ENCODE results near the gene DMRTA1. TPM values are rescaled to one million over a fixed set of nuclear protein-coding genes. Genes with fewer than 3 reads are reported as not detected.
"Not testable (repeated sequence)": the region's sequence is repeated elsewhere in the genome, so short reads cannot be mapped to it uniquely, and the experiment has no call there.

Gene DMRTA1
- total RNA-seq, 1 donor from 2014 or later = 1.2 TPM

DNA sequence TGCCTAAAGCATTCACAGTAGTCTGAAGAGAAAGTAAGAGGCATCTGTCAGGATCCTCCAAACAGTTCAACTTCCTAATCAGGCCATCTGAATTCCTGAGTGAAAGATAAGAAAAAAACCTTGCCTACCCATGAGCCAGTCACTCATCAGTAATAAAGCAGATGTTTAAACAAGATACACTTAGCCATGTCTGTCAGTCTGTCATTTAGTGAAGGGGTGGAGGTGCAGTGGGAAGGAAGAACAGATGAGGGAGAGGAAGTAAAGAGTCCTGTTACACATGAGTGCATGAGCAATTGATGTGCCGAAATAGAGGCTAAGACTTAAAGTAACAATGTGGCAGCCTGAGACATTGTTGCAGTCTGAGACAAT lies 29.9 kb upstream of the DMRTA1 start:
- TF ChIP-seq, protein P1, sequence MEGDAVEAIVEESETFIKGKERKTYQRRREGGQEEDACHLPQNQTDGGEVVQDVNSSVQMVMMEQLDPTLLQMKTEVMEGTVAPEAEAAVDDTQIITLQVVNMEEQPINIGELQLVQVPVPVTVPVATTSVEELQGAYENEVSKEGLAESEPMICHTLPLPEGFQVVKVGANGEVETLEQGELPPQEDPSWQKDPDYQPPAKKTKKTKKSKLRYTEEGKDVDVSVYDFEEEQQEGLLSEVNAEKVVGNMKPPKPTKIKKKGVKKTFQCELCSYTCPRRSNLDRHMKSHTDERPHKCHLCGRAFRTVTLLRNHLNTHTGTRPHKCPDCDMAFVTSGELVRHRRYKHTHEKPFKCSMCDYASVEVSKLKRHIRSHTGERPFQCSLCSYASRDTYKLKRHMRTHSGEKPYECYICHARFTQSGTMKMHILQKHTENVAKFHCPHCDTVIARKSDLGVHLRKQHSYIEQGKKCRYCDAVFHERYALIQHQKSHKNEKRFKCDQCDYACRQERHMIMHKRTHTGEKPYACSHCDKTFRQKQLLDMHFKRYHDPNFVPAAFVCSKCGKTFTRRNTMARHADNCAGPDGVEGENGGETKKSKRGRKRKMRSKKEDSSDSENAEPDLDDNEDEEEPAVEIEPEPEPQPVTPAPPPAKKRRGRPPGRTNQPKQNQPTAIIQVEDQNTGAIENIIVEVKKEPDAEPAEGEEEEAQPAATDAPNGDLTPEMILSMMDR (conservative IDR thresholded peaks at IDR 0.05) = no peak
- Mint-ChIP-seq H3K36me3 (no peaks in the 10 kb centered on the region), H3K4me1 (ENCODE audit: unreplicated experiment) (no peaks in the 10 kb centered on the region), H3K27ac (no peak overlapping the region), H3K27me3 (peaks cover 4% of the 10 kb centered on the region), H3K9me3 (no peaks in the 10 kb centered on the region), H3K4me3 (no peak overlapping the region)
- no peak for DNase-seq (ENCODE audit: extremely low spot score, unreplicated experiment)

DNA sequence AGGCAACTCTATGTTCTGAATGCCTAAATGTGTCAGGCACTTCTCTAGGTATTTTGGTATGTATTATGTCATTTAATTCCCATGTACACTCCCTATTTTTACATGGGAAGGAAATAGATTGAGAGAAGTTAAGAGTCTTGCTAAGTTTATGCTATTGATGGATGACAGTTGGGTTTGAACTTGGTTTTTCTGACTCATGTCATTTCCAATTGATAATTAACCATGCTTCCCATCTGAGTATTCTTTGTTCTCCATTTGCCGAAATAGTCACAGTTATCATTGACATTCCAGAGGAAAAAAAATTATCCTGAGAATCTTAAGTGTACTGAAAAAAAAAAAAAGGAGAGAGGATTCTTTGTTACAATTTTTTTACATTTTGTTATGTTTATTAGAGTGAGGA lies 23.1 kb upstream of the DMRTA1 start:
- no peak overlapping the region for H3K27ac Mint-ChIP-seq
- H3K4me1 Mint-ChIP-seq (ENCODE audit: unreplicated experiment) = no peaks in the 10 kb centered on the region
- no peak overlapping the region for H3K4me3 Mint-ChIP-seq
- no peaks in the 10 kb centered on the region for H3K36me3 Mint-ChIP-seq
- no peaks in the 10 kb centered on the region for H3K9me3 Mint-ChIP-seq
- H3K27me3 Mint-ChIP-seq = peaks cover 8% of the 10 kb centered on the region
- no peak for DNase-seq (ENCODE audit: extremely low spot score, unreplicated experiment)
- TF ChIP-seq, protein P1 (conservative IDR thresholded peaks at IDR 0.05) = no peak

DNA sequence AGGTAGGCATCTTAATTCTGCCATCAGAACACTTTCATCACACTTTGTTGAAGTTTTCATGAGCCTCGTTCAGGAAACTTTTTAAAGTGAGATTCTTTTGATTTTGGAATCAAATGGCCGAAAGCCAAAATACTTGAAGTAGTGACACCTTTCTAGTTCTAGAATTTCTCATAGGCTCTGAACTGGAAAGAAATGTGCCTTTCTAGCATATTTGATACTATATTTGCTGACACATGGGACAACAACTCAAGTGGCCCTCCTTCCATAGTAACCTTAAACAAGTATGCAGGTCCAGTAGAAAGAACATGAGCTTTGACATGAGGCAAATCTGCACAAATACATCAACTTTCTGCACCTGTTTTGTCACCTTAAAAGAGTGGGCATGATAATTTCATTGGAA lies 22.0 kb upstream of the DMRTA1 start:
- Mint-ChIP-seq H3K36me3 (no peaks in the 10 kb centered on the region), H3K27me3 (peaks cover 8% of the 10 kb centered on the region), H3K27ac (no peak overlapping the region), H3K4me1 (ENCODE audit: unreplicated experiment) (no peaks in the 10 kb centered on the region), H3K9me3 (no peaks in the 10 kb centered on the region), H3K4me3 (no peak overlapping the region)
- no peak for DNase-seq (ENCODE audit: extremely low spot score, unreplicated experiment)
- TF ChIP-seq, protein P1 (conservative IDR thresholded peaks at IDR 0.05) = no peak

DNA sequence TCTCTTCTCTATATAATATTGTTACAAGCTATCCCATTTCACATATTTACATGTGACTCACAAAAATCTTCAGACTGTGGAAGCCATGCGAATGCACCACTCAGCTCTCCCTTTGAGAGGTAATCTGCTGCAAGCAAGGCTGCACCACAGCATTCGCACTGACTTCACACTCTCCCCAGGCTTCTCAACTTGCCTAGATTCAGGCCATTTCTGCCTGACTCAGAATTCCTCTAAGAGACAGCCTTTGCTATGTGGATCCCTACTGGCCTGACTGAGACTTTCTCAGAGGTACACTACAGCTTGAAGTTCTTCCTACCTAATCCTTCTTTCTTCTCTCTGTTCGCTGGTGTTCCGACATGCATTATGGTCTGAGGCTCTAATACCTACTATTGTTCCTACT lies 21.1 kb upstream of the DMRTA1 start:
- DNase-seq (ENCODE audit: extremely low spot score, unreplicated experiment) = no peak
- Mint-ChIP-seq H3K27ac (no peak overlapping the region), H3K4me1 (ENCODE audit: unreplicated experiment) (no peaks in the 10 kb centered on the region), H3K27me3 (peaks cover 13% of the 10 kb centered on the region), H3K36me3 (no peaks in the 10 kb centered on the region), H3K9me3 (no peaks in the 10 kb centered on the region), H3K4me3 (no peak overlapping the region)
- TF ChIP-seq, protein P1 (conservative IDR thresholded peaks at IDR 0.05) = no peak

DNA sequence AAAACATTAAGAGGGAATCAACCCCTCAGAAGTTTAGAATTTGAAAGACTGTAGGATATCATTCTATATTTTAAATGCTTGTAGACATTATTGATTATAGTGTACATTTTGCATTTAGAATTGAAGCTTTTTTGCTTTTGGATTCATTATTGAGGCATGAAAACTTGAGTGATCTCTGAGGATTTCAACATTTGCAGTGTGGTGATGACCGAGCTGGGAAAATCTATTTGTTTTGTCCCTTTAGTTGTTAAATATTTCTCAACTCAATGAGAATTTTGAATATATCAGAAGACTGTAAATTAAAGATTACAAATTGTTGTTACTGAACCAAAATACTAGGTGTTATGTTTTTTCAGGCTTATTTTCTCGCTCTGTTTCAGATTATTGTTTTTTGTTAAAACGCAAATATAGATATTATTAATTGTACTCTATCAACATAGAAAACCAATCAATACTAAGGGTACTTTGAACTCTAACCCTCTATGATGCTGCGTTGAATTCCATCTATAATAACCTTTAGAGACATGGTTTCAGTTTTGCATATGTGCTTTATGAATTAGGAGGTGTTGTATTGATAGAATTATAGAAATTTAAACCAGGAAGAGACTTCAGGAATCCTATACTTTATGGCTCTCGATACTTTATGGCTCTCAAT lies 19.3 kb upstream of the DMRTA1 start:
- peaks cover 13% of the 10 kb centered on the region for H3K27me3 Mint-ChIP-seq
- no peak overlapping the region for H3K27ac Mint-ChIP-seq
- no peaks in the 10 kb centered on the region for H3K4me1 Mint-ChIP-seq (ENCODE audit: unreplicated experiment)
- no peak overlapping the region for H3K4me3 Mint-ChIP-seq
- no peaks in the 10 kb centered on the region for H3K9me3 Mint-ChIP-seq
- H3K36me3 Mint-ChIP-seq = no peaks in the 10 kb centered on the region
- DNase-seq (ENCODE audit: extremely low spot score, unreplicated experiment) = no peak
- TF ChIP-seq, protein P1 (conservative IDR thresholded peaks at IDR 0.05) = no peak

DNA sequence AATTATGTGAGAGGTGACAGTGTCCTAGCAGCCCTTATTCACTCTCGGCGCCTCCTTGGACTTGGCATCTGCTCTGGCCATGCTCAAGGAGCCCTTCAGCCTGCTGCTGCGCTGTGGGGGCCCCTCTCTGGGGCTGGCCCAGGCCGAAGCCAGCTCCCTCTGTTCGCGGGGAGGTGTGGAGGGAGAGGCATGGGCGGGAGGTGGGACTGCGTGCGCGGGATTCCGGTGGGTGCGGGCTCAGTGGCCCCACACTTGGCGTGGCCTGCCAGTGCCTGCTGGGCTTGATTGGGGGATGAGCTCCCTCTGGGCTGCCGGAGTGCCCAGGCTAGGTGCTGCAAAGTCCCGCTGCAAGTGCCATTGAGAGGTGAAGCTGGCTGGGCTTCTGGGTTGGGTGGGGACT lies 12.9 kb upstream of the DMRTA1 start:
- no peaks in the 10 kb centered on the region for H3K9me3 Mint-ChIP-seq
- no peaks in the 10 kb centered on the region for H3K4me1 Mint-ChIP-seq (ENCODE audit: unreplicated experiment)
- TF ChIP-seq, protein P1 (conservative IDR thresholded peaks at IDR 0.05) = no peak
- H3K4me3 Mint-ChIP-seq = no peak overlapping the region
- no peak for DNase-seq (ENCODE audit: extremely low spot score, unreplicated experiment)
- H3K27ac Mint-ChIP-seq = no peak overlapping the region
- H3K36me3 Mint-ChIP-seq = no peaks in the 10 kb centered on the region
- H3K27me3 Mint-ChIP-seq = peaks cover 9% of the 10 kb centered on the region

DNA sequence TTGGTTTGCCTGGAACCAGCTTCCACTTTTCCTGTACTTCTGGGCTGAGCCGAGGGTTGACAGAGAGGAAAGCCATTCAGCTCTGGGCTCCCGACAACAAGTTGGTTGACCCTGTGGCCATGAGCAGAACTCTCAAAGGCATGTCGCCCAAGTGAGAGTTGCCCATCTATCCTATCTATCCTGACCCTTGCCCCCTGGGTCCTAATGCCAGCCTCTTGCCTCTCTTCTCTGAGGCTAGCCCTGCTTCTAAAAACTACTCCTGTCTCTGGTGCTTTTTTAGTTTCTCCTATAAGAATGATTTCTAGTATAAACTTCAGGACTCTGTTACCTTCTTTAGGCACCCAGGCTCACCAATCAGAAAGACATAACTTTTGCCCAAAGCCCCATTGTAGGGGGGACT lies 11.4 kb upstream of the DMRTA1 start:
- H3K27me3 Mint-ChIP-seq; H3K9me3 Mint-ChIP-seq; H3K36me3 Mint-ChIP-seq; H3K4me1 Mint-ChIP-seq (ENCODE audit: unreplicated experiment); DNase-seq (ENCODE audit: extremely low spot score, unreplicated experiment); H3K27ac Mint-ChIP-seq; H3K4me3 Mint-ChIP-seq: not testable (repeated sequence)

DNA sequence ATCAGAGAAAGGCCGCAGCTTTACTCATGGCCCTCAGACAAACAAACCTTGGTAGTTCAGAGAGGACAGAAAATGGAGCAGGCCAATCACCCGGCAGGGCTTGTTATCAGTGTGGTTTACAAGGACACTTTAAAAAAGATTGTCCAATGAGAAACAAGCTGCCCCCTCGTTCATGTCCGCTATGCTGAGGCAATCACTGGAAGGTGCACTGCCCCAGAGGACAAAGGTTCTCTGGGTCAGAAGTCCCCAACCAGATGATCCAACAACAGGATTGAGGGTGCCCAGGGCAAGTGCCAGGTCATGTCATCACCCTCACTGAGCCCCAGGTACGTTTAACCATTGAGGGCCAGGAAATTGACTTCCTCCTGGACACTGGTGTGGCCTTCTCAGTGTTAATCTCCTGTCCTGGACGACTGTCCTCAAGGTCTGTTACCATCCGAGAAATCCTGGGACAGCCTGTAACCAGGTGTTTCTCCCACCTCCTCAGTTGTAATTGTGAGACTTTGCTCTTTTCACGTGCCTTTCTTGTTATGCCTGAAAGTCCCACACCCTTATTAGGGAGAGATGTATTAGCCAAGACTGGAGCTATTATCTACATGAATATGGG lies 9.1 kb upstream of the DMRTA1 start:
- H3K27ac Mint-ChIP-seq; H3K27me3 Mint-ChIP-seq; DNase-seq (ENCODE audit: extremely low spot score, unreplicated experiment); H3K36me3 Mint-ChIP-seq; H3K4me1 Mint-ChIP-seq (ENCODE audit: unreplicated experiment); H3K4me3 Mint-ChIP-seq: not testable (repeated sequence)
- peaks cover 12% of the 10 kb centered on the region for H3K9me3 Mint-ChIP-seq

Measured in type B pancreatic cell (in vitro differentiated cells).